Effector memory CD8-positive, alpha-beta T cell (primary cell): ENCODE data around the gene PDE4B.

Experiments
- ATAC-seq: fragments of 150-1000 bp; cut with Tn5 transposase; replicated peaks from 2 replicates; pipeline ENCODE4 v1.10.0; 2021; ENCODE audit warnings: mild to moderate bottlenecking, moderate library complexity
- DNase-seq, 3 experiments: peaks; one replicate each; pipeline ENCODE4 v3.0.0; 2021
- H3K27ac Mint-ChIP-seq, 2 donors: one replicate each; pipeline ENCODE4 v1.8.0; 2022; ENCODE audit warnings: mild to moderate bottlenecking in 2 of 2, mixed read lengths in 2 of 2, moderate library complexity in 2 of 2
- H3K27me3 Mint-ChIP-seq, 2 donors: one replicate each; pipeline ENCODE4 v1.8.0; 2022; ENCODE audit warnings: mixed read lengths in 2 of 2
- H3K36me3 Mint-ChIP-seq: one replicate; pipeline ENCODE4 v1.8.0; 2022; ENCODE audit warnings: mild to moderate bottlenecking, moderate library complexity, mixed read lengths; ENCODE audit not compliant: insufficient read depth
- H3K4me1 Mint-ChIP-seq, 2 donors: one replicate each; pipeline ENCODE4 v1.8.0; 2022; ENCODE audit warnings: low read depth in 2 of 2, mixed read lengths in 2 of 2
- H3K4me3 Mint-ChIP-seq, 2 donors: one replicate each; pipeline ENCODE4 v1.8.0; 2022; ENCODE audit warnings: mild to moderate bottlenecking in 2 of 2, mixed read lengths in 2 of 2, moderate library complexity in 2 of 2
- H3K9me3 Mint-ChIP-seq, 2 donors: one replicate each; pipeline ENCODE4 v1.8.0; 2022; ENCODE audit warnings: mixed read lengths in 2 of 2

PDE4B gene

GRCh38 chr1:66175098-66175497 is 382.4 kb downstream of the PDE4B start:
- no peak for DNase-seq
- Mint-ChIP-seq H3K4me1 (no peaks in the 10 kb centered on the region), H3K36me3 (peaks cover 3% of the 10 kb centered on the region), H3K9me3 (no peaks in the 10 kb centered on the region), H3K27ac (no peak overlapping the region), H3K4me3 (no peak overlapping the region), H3K27me3 (peaks cover 17 to 33% of the 10 kb centered on the region in 2 donors)
- ATAC-seq = no peak

DNA sequence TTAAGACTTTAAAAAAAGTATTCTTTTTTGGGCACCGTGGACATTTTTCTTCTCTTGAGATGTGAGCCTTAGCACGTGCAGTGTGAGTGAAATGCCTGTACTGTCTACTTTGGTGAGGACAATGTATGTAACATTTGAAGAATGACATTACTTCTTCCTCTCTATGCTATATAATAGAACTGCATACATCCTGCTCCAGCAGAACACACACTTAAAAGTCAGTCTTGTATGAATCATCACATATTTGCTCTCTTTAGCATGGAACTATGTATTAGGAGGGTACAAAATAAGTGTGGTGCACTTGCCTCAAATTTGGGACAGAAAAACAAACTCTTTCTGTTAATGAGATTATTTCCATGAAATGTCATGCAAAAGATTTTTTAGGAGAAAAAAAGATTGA is 382.9 kb downstream of the PDE4B start:
- DNase-seq (no peak), ATAC-seq (no peak)
- Mint-ChIP-seq H3K4me3 (no peak overlapping the region), H3K9me3 (no peaks in the 10 kb centered on the region), H3K27ac (no peak overlapping the region), H3K4me1 (no peaks in the 10 kb centered on the region), H3K36me3 (peaks cover 3% of the 10 kb centered on the region), H3K27me3 (peaks cover 17 to 31% of the 10 kb centered on the region in 2 donors)

- H3K9me3 Mint-ChIP-seq = no peaks in the 10 kb centered on the region
- H3K27ac Mint-ChIP-seq = no peak overlapping the region
- peaks cover 17 to 27% of the 10 kb centered on the region in 2 donors for H3K27me3 Mint-ChIP-seq
- DNase-seq (no peak), ATAC-seq (no peak)
- no peaks in the 10 kb centered on the region for H3K4me1 Mint-ChIP-seq
- peaks cover 3% of the 10 kb centered on the region for H3K36me3 Mint-ChIP-seq
- no peak overlapping the region for H3K4me3 Mint-ChIP-seq
Measured at GRCh38 chr1:66176012-66176715, 383.5 kb downstream of the PDE4B start.

GRCh38 chr1:66176832-66177231 is 384.1 kb downstream of the PDE4B start:
- DNase-seq (no peak), ATAC-seq (no peak)
- Mint-ChIP-seq H3K36me3 (peaks cover 3% of the 10 kb centered on the region), H3K27ac (no peak overlapping the region), H3K27me3 (peaks cover 17 to 27% of the 10 kb centered on the region in 2 donors), H3K4me3 (no peak overlapping the region), H3K4me1 (no peaks in the 10 kb centered on the region), H3K9me3 (no peaks in the 10 kb centered on the region)

DNA sequence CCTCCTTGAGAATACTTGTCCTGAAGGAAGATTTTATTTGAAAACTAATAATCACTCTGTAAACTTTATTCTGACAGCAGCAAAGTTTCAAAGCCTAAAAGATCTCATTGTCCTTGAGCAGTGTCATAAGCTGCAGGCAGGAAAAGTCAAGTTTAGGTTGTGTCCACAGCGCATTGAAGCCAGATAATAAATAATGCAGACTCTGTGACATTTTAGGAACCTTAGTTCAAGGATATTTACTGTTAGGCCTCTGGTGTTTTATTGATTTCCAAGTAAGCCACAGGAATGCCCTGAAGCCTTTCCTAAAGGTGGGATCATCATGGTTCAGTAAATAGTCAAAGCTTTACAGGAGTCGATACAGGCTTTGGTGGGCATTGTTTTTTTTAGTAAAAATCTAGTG is 384.8 kb downstream of the PDE4B start:
- ATAC-seq (no peak), DNase-seq (no peak)
- H3K9me3 Mint-ChIP-seq = no peaks in the 10 kb centered on the region
- H3K36me3 Mint-ChIP-seq = peaks cover 3% of the 10 kb centered on the region
- H3K4me1 Mint-ChIP-seq = no peaks in the 10 kb centered on the region
- no peak overlapping the region for H3K4me3 Mint-ChIP-seq
- H3K27me3 Mint-ChIP-seq = peaks cover 17 to 26% of the 10 kb centered on the region in 2 donors
- no peak overlapping the region for H3K27ac Mint-ChIP-seq

DNA sequence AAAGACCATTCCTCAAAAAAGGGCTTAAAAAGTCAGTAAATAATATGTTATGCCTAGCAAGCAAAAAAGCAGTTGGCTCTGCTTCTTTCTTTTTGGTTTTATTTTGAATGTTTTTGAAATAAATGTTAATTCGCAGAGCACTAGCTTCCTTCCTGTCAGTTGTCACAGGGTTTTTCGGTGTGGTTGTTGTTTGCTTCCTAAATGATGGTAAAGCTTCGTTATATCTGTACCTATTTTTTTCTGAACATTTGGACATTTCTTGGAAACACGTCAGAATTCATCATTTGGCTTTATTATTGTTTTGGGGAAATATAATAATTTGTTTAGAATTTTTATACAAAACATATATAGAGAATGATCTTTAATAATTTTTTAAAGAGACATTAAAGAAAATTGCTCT is 389.3 kb downstream of the PDE4B start:
- H3K27me3 Mint-ChIP-seq = peaks cover 8 to 14% of the 10 kb centered on the region in 2 donors
- H3K4me3 Mint-ChIP-seq = no peak overlapping the region
- DNase-seq (no peak), ATAC-seq (peak; percentile 46)
- H3K36me3 Mint-ChIP-seq = peaks cover 3% of the 10 kb centered on the region
- H3K9me3 Mint-ChIP-seq = no peaks in the 10 kb centered on the region
- no peaks in the 10 kb centered on the region for H3K4me1 Mint-ChIP-seq
- no peak overlapping the region for H3K27ac Mint-ChIP-seq

DNA sequence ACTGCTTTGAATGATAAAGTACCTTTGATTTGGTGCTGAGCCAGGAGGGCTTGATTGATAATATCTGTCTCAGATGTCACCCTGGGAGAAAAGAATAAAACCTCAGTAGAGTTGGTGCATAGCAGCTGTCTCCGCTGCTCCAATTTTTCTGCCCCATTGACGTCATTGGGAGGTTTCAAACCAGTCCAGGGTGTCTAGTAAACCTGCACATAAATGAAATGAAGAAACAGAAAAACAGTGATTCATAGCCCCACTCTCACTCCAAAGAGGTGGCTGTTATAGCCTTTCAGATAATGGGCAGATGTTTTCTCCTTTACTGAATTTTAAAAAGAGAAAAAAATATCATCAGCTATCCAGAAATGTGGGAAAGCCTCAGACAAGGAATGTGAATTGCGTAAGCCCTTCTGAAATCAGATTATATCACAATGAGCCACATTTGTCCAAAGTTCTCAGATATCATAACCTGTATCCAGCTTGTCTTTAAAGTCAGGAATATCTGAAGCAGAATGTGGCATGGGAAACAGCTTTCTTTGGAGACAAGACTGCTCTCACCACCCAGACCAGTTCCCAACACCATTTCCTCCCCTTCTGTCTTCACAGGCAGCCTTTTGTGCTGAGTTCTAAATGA is 390.0 kb downstream of the PDE4B start:
- Mint-ChIP-seq H3K36me3 (peaks cover 3% of the 10 kb centered on the region), H3K4me3 (no peak overlapping the region), H3K4me1 (no peaks in the 10 kb centered on the region), H3K27me3 (peaks cover 14% of the 10 kb centered on the region in 2 donors), H3K27ac (no peak overlapping the region), H3K9me3 (no peaks in the 10 kb centered on the region)
- DNase-seq (peak in 1 of 3 experiments; percentile 6), ATAC-seq (peak; percentile 91)

GRCh38 chr1:66183400-66183799 is 390.7 kb downstream of the PDE4B start:
- no peak overlapping the region for H3K4me3 Mint-ChIP-seq
- DNase-seq (no peak), ATAC-seq (no peak)
- no peaks in the 10 kb centered on the region for H3K4me1 Mint-ChIP-seq
- peaks cover 3% of the 10 kb centered on the region for H3K36me3 Mint-ChIP-seq
- no peaks in the 10 kb centered on the region for H3K9me3 Mint-ChIP-seq
- no peak overlapping the region for H3K27ac Mint-ChIP-seq
- peaks cover 14 to 21% of the 10 kb centered on the region in 2 donors for H3K27me3 Mint-ChIP-seq

DNA sequence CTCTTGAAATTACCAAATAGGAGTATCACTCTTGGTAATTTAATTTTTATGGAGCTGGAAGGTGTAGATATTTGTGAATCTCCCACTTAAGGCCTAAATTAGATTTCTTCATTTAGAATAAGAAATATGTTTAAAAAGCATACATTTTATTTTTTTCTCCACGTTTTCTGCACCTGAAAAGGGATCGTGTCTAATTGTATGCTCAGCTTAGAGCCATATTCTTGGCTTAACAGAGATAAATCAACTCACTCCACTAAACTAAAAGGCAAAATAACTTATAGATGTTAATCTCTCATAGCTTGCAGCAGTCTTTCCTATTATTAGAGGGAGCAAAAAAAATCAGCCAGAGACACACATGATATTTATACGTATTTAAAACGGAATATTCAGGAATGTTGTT is 404.4 kb downstream of the PDE4B start:
- Mint-ChIP-seq H3K36me3 (no peaks in the 10 kb centered on the region), H3K9me3 (no peaks in the 10 kb centered on the region), H3K4me1 (no peaks in the 10 kb centered on the region), H3K27ac (no peak overlapping the region), H3K4me3 (no peak overlapping the region), H3K27me3 (peaks cover 5 to 6% of the 10 kb centered on the region in 2 donors)
- DNase-seq (no peak), ATAC-seq (no peak)

GRCh38 chr1:66197785-66198184 is 405.1 kb downstream of the PDE4B start:
- no peak for ATAC-seq
- H3K36me3 Mint-ChIP-seq = no peaks in the 10 kb centered on the region
- H3K27ac Mint-ChIP-seq = no peak overlapping the region
- no peaks in the 10 kb centered on the region for H3K27me3 Mint-ChIP-seq
- H3K9me3 Mint-ChIP-seq = no peaks in the 10 kb centered on the region
- DNase-seq = no peak
- H3K4me1 Mint-ChIP-seq = no peaks in the 10 kb centered on the region
- no peak overlapping the region for H3K4me3 Mint-ChIP-seq

- Mint-ChIP-seq H3K4me1 (peaks cover 0 to 3% of the 10 kb centered on the region in 2 donors), H3K27me3 (peaks cover 35 to 40% of the 10 kb centered on the region in 2 donors), H3K27ac (no peak overlapping the region), H3K36me3 (no peaks in the 10 kb centered on the region), H3K4me3 (no peak overlapping the region), H3K9me3 (peaks cover 0 to 8% of the 10 kb centered on the region in 2 donors)
- ATAC-seq (no peak), DNase-seq (no peak)
Measured at GRCh38 chr1:66206563-66207144, 414.0 kb downstream of the PDE4B start.

DNA sequence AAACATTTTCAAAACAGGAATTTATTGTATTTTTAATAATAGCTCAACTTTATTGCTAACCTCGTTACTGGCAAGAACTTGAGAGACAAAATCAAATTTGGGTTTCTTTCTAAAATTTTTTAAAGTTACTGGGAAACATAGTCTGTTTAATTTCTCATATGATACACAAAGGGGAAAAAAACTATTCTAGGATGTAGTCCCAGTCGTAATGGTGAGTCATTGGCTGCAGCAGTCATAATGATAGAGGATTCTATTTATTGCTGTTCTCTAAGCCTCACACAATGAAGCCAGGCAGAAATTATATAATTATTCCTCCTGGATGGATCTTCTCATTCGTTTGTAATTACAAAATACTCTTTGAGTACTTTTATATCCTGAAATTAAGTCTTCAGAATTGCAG is 414.8 kb downstream of the PDE4B start:
- Mint-ChIP-seq H3K9me3 (peaks cover 0 to 8% of the 10 kb centered on the region in 2 donors), H3K4me1 (peaks cover 0 to 3% of the 10 kb centered on the region in 2 donors), H3K36me3 (no peaks in the 10 kb centered on the region), H3K4me3 (no peak overlapping the region), H3K27me3 (peaks cover 35 to 47% of the 10 kb centered on the region in 2 donors), H3K27ac (no peak overlapping the region)
- DNase-seq (no peak), ATAC-seq (no peak)

GRCh38 chr1:66208632-66209031 is 415.9 kb downstream of the PDE4B start:
- no peak for ATAC-seq
- Mint-ChIP-seq H3K27ac (no peak overlapping the region), H3K4me1 (peaks cover 0 to 3% of the 10 kb centered on the region in 2 donors), H3K27me3 (peaks cover 29 to 54% of the 10 kb centered on the region in 2 donors), H3K4me3 (no peak overlapping the region), H3K36me3 (no peaks in the 10 kb centered on the region), H3K9me3 (peaks cover 0 to 8% of the 10 kb centered on the region in 2 donors)
- no peak for DNase-seq
